Keratinocyte (primary cell): Measurements from ENCODE around the gene PLEKHN1. TPM values are rescaled to one million over a fixed set of nuclear protein-coding genes. Genes with fewer than 3 reads are reported as not detected.

ENCODE experiments used
- DNase-seq: peaks from one replicate; pipeline ENCODE4 v3.0.0-alpha.2; 2011; ENCODE audit warnings: low read depth, missing footprints, low spot score
- FAIRE-seq: peaks from 2 replicates; lab custom pipeline; 2011; peaks lifted over from hg19 to GRCh38; lab: Jason Lieb, UNC
- H2AFZ ChIP-seq: 2 replicates; pipeline ENCODE4 v1.6.0; 2012; ENCODE audit warnings: low read length, control low read depth, inconsistent platforms; ENCODE audit not compliant: control insufficient read depth
- H3K27ac ChIP-seq: 2 replicates; pipeline ENCODE4 v1.5.1; 2011; ENCODE audit warnings: low read length; ENCODE audit not compliant: control insufficient read depth, insufficient read depth
- H3K27me3 ChIP-seq: 3 replicates; pipeline ENCODE4 v1.6.0; 2011; ENCODE audit warnings: low read length; ENCODE audit not compliant: control insufficient read depth, insufficient read depth; ENCODE audit errors: extremely low read depth
- H3K36me3 ChIP-seq, 2 experiments: 2 replicates in 1 of 2; 3 replicates in 1 of 2; pipeline ENCODE4 v1.5.1; 2011; ENCODE audit warnings: low read length in 2 of 2, mild to moderate bottlenecking in 1 of 2; ENCODE audit not compliant: control insufficient read depth in 2 of 2, insufficient read depth in 2 of 2; ENCODE audit errors: extremely low read depth in 1 of 2
- H3K4me1 ChIP-seq: 3 replicates; pipeline ENCODE4 v1.5.1; 2011; ENCODE audit warnings: low read length; ENCODE audit not compliant: control insufficient read depth, insufficient read depth; ENCODE audit errors: extremely low read depth
- H3K4me2 ChIP-seq: 3 replicates; pipeline ENCODE4 v1.6.0; 2011; ENCODE audit warnings: low read depth, low read length; ENCODE audit not compliant: control insufficient read depth, insufficient read depth; ENCODE audit errors: extremely low read depth
- H3K4me3 ChIP-seq, 3 experiments: fragments of 200-600 bp in 1 of 3; sonication (generic) in 1 of 3; 2 replicates in 2 of 3; 3 replicates in 1 of 3; pipeline ENCODE4 v1.5.1; 2011 to 2016; ENCODE audit warnings: low read length in 3 of 3, mild to moderate bottlenecking in 3 of 3, control low read depth in 2 of 3, inconsistent platforms in 1 of 3, low read depth in 1 of 3, mixed read lengths in 1 of 3, mixed run types in 1 of 3, moderate library complexity in 1 of 3; ENCODE audit not compliant: control insufficient read depth in 2 of 3, insufficient read depth in 2 of 3; ENCODE audit errors: extremely low read depth in 1 of 3
- H3K79me2 ChIP-seq: 2 replicates; pipeline ENCODE4 v1.6.0; 2012; ENCODE audit warnings: low read length; ENCODE audit not compliant: control insufficient read depth, insufficient read depth
- H3K9ac ChIP-seq: 3 replicates; pipeline ENCODE4 v1.6.0; 2011; ENCODE audit warnings: low read length; ENCODE audit not compliant: control insufficient read depth, insufficient read depth; ENCODE audit errors: extremely low read depth
- H3K9me1 ChIP-seq: 3 replicates; pipeline ENCODE4 v1.6.0; 2011; ENCODE audit warnings: low read length; ENCODE audit not compliant: control insufficient read depth, insufficient read depth; ENCODE audit errors: extremely low read depth
- H3K9me3 ChIP-seq: 2 replicates; pipeline ENCODE4 v1.5.1; 2012; ENCODE audit warnings: low read depth, low read length; ENCODE audit not compliant: control insufficient read depth
- H4K20me1 ChIP-seq: 3 replicates; pipeline ENCODE4 v1.6.0; 2011; ENCODE audit warnings: low read length; ENCODE audit not compliant: control insufficient read depth, insufficient read depth; ENCODE audit errors: extremely low read depth
- EZH2 ChIP-seq: IDR thresholded peaks from one replicate; pipeline ENCODE4 v1.6.1; 2012; ENCODE audit warnings: inconsistent platforms, mild to moderate bottlenecking, low read length, moderate library complexity
- dilution Hi-C: fragments of 300-500 bp; cut with MboI; formaldehyde crosslinking; loops from one replicate; pipeline ENCODE4 v1.7.0; 2020; ENCODE audit warnings: low sequenced_read_pairs; ENCODE audit not compliant: extremely low pct_ligation_motif_present
- polyA plus RNA-seq, 5 experiments: library from polyadenylated mRNA; depleted of rRNA in 3 of 5; stranded (reverse) in 3 of 5; stranded (forward) in 1 of 5; unstranded in 1 of 5; fragments of >200 nt; gene quantifications; 1 replicate in 1 of 5; 2 replicates in 3 of 5; 3 replicates in 1 of 5; pipeline versions ENCODE4 v1.2.1 to v1.2.3, GENCODE V29; 2011 to 2012; ENCODE audit warnings: missing spikeins in 2 of 5, low read depth in 1 of 5, low replicate concordance in 1 of 5
- TF ChIP-seq, protein P1 (sequence below), 3 experiments: IDR thresholded peaks in 1 of 3; conservative IDR thresholded peaks in 1 of 3; optimal IDR thresholded peaks in 1 of 3; 2 replicates in 2 of 3; 3 replicates in 1 of 3; pipeline versions ENCODE3 to v1.5.1; 2011; ENCODE audit warnings: low read length in 3 of 3, mild to moderate bottlenecking in 3 of 3, moderate library complexity in 2 of 3, control low read depth in 1 of 3, inconsistent platforms in 1 of 3; ENCODE audit not compliant: insufficient read depth in 2 of 3; ENCODE audit errors: extremely low read depth in 1 of 3

The PLEKHN1 gene
- polyA plus RNA-seq, 1 donor (not counting 4 experiments of a cell fraction or from before 2014, with no cell fraction given), result 2.5 TPM

DNA sequence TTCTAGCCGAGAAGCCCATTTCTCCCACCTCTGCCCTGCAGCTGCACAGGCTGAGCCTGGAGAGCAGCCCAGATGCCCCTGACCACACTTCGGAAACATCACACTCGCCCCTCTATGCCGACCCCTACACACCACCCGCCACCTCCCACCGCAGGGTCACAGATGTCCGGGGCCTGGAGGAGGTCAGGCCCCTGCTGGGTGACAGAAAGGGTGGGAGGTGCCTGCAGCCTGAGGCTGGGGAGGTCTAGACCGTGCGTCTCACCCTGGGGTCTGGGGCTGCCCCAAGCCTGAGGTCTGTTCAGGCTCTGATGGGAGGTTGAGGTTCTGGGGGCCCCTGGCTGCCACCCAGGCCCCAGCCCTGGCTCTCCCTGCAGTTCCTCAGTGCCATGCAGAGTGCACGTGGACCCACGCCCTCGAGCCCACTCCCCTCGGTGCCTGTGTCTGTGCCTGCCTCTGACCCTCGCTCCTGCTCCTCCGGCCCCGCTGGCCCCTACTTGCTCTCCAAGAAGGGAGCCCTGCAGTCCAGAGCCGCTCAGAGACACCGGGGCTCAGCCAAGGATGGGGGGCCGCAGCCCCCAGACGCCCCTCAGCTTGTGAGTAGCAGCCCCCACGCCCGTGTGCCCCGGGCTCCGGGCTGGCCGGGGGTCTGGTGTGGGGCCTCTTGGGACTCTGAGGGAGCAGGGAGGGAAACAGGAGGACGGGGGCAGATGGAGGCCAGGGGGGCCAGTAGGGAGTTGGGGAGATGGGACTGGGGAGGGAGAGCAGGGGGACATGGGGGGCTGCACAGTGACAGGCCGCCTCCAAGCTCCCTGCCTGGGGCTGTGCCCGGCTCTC, 7.4 kb downstream of the PLEKHN1 start:
- DNase-seq (no peak), FAIRE-seq (no peak)
- H3K27me3 ChIP-seq, result no peaks in the 10 kb centered on the region
- H3K4me2 ChIP-seq, result no peak overlapping the region
- H3K9me1 ChIP-seq, result no peaks in the 10 kb centered on the region
- H3K4me3 ChIP-seq, result no peak overlapping the region
- TF ChIP-seq, protein P1, sequence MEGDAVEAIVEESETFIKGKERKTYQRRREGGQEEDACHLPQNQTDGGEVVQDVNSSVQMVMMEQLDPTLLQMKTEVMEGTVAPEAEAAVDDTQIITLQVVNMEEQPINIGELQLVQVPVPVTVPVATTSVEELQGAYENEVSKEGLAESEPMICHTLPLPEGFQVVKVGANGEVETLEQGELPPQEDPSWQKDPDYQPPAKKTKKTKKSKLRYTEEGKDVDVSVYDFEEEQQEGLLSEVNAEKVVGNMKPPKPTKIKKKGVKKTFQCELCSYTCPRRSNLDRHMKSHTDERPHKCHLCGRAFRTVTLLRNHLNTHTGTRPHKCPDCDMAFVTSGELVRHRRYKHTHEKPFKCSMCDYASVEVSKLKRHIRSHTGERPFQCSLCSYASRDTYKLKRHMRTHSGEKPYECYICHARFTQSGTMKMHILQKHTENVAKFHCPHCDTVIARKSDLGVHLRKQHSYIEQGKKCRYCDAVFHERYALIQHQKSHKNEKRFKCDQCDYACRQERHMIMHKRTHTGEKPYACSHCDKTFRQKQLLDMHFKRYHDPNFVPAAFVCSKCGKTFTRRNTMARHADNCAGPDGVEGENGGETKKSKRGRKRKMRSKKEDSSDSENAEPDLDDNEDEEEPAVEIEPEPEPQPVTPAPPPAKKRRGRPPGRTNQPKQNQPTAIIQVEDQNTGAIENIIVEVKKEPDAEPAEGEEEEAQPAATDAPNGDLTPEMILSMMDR (optimal IDR thresholded peaks at IDR 0.05 in 1 of 3, IDR thresholded peaks at IDR 0.05 in 1 of 3, conservative IDR thresholded peaks at IDR 0.05 in 1 of 3; ENCODE audit: extremely low read depth in 1 of 3, insufficient read depth in 2 of 3, low read length in 3 of 3), result no peak
- TF ChIP-seq EZH2, result no peak
- peaks cover 0 to 3% of the 10 kb centered on the region in 2 experiments for H3K36me3 ChIP-seq
- no peak overlapping the region for H3K27ac ChIP-seq
- no peaks in the 10 kb centered on the region for H3K79me2 ChIP-seq
- dilution Hi-C loops, result no loop called here
- H3K4me1 ChIP-seq, result peaks cover 4% of the 10 kb centered on the region
- no peaks in the 10 kb centered on the region for H4K20me1 ChIP-seq
- H3K9me3 ChIP-seq, result no peaks in the 10 kb centered on the region
- H3K9ac ChIP-seq, result no peak overlapping the region
- H2AFZ ChIP-seq, result no peak overlapping the region

DNA sequence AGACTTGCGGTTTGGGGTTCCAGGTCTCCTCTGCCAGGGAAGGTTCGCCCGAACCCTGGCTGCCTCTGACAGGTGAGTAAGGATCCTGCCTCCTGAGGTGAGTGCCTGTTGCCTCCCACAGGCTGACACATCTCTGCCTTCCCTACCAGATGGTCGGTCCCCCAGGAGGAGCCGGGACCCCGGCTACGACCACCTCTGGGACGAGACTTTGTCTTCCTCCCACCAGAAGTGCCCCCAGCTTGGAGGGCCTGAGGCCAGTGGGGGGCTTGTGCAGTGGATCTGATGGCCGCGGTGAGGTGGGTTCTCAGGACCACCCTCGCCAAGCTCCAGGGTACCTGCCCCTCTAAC, 8.0 kb downstream of the PLEKHN1 start:
- H3K9me1 ChIP-seq, result no peaks in the 10 kb centered on the region
- H2AFZ ChIP-seq, result no peak overlapping the region
- H3K9me3 ChIP-seq, result no peaks in the 10 kb centered on the region
- DNase-seq (no peak), FAIRE-seq (no peak)
- H3K27me3 ChIP-seq, result no peaks in the 10 kb centered on the region
- peaks cover 0 to 3% of the 10 kb centered on the region in 2 experiments for H3K36me3 ChIP-seq
- peaks cover 4% of the 10 kb centered on the region for H3K4me1 ChIP-seq
- H3K9ac ChIP-seq, result no peak overlapping the region
- H3K4me2 ChIP-seq, result no peak overlapping the region
- no peaks in the 10 kb centered on the region for H4K20me1 ChIP-seq
- TF ChIP-seq EZH2, result no peak
- TF ChIP-seq, protein P1 (optimal IDR thresholded peaks at IDR 0.05 in 1 of 3, IDR thresholded peaks at IDR 0.05 in 1 of 3, conservative IDR thresholded peaks at IDR 0.05 in 1 of 3; ENCODE audit: extremely low read depth in 1 of 3, insufficient read depth in 2 of 3, low read length in 3 of 3), result no peak
- no peak overlapping the region for H3K27ac ChIP-seq
- no peak overlapping the region for H3K4me3 ChIP-seq
- no peaks in the 10 kb centered on the region for H3K79me2 ChIP-seq
- dilution Hi-C loops, result no loop called here
